ENCODE data around the gene SPATA3. TPM values are rescaled to one million over a fixed set of nuclear protein-coding genes. Genes with fewer than 3 reads are reported as not detected.

SPATA3 gene
- total RNA-seq, 1 experiment from 2014 or later, result not detected

GRCh38 chr2:231052494-231053451, 56.9 kb downstream of the SPATA3 start:
- peaks cover 41% of the 10 kb centered on the region for H3K36me3 Mint-ChIP-seq (ENCODE audit: insufficient read depth, unreplicated experiment)
- H3K9me3 Mint-ChIP-seq (ENCODE audit: unreplicated experiment), result no peaks in the 10 kb centered on the region
- peak overlapping the region; percentile 73 for H3K27ac Mint-ChIP-seq (ENCODE audit: unreplicated experiment)
- intact Hi-C loops (cut with micrococcal nuclease; ENCODE audit: unreplicated experiment), result loop anchor here (2.0 kb wide), 2 partner anchors 54 to 150 kb away; no protein-coding TSS in a partner anchor
- ChIA-PET CTCF (interaction anchor here (0.6 to 3.2 kb wide), 11 partner anchors 15 to 228 kb away, joined by 3 to 15 read pairs (median 4); no protein-coding TSS in a partner anchor), POLR2A (no interaction called here)
- peaks cover 41% of the 10 kb centered on the region for H3K4me1 ChIP-seq
- no peaks in the 10 kb centered on the region for H3K27me3 ChIP-seq (replicated peaks; ENCODE audit: control insufficient read depth, insufficient read depth, low read length)
- DNase-seq, result peak; percentile 82 to 86
- TF ChIP-seq CTCF (IDR thresholded peaks at IDR 0.05; ENCODE audit: insufficient read depth in 1 of 2, low read depth in 1 of 2, low read length in 1 of 2, severe bottlenecking in 1 of 2, unreplicated experiment in 1 of 2), result peak; percentile 66 to 77
- no peaks in the 10 kb centered on the region for H3K9me3 ChIP-seq
- no TSS peak for BruUV-seq (replicated peaks)
- peak overlapping the region; percentile 85 for H3K4me3 Mint-ChIP-seq (ENCODE audit: unreplicated experiment)
- H3K36me3 ChIP-seq (ENCODE audit: control insufficient read depth, insufficient read depth, low read length), result no peaks in the 10 kb centered on the region
- H3K4me3 ChIP-seq (ENCODE audit: low read depth, low read length), result peak overlapping the region; percentile 50
- no peaks in the 10 kb centered on the region for H3K27me3 Mint-ChIP-seq (ENCODE audit: insufficient read depth, unreplicated experiment)
- H3K4me1 Mint-ChIP-seq (ENCODE audit: low read depth, unreplicated experiment), result no peaks in the 10 kb centered on the region

- ChIA-PET CTCF (interaction anchor here (0.6 kb wide), 1 partner anchor 217 kb away, joined by 3 read pairs; no protein-coding TSS in a partner anchor), POLR2A (no interaction called here)
- H3K9me3 Mint-ChIP-seq (ENCODE audit: unreplicated experiment), result no peaks in the 10 kb centered on the region
- H3K4me3 Mint-ChIP-seq (ENCODE audit: unreplicated experiment), result no peak overlapping the region
- H3K27ac Mint-ChIP-seq (ENCODE audit: unreplicated experiment), result peak overlapping the region; percentile 73
- no TSS peak for BruUV-seq (replicated peaks)
- DNase-seq, result no peak
- Histone ChIP-seq H3K36me3 (ENCODE audit: control insufficient read depth, insufficient read depth, low read length) (no peaks in the 10 kb centered on the region), H3K27me3 (replicated peaks; ENCODE audit: control insufficient read depth, insufficient read depth, low read length) (no peaks in the 10 kb centered on the region), H3K4me3 (ENCODE audit: low read depth, low read length) (no peak overlapping the region), H3K9me3 (no peaks in the 10 kb centered on the region), H3K4me1 (peaks cover 39% of the 10 kb centered on the region)
- H3K36me3 Mint-ChIP-seq (ENCODE audit: insufficient read depth, unreplicated experiment), result peaks cover 41% of the 10 kb centered on the region
- intact Hi-C loops (cut with micrococcal nuclease; ENCODE audit: unreplicated experiment), result loop anchor here (2.0 kb wide), 2 partner anchors 55 to 151 kb away; no protein-coding TSS in a partner anchor
- peaks cover 5% of the 10 kb centered on the region for H3K4me1 Mint-ChIP-seq (ENCODE audit: low read depth, unreplicated experiment)
- TF ChIP-seq CTCF (IDR thresholded peaks at IDR 0.05; ENCODE audit: insufficient read depth in 1 of 2, low read depth in 1 of 2, low read length in 1 of 2, severe bottlenecking in 1 of 2, unreplicated experiment in 1 of 2), result no peak
- H3K27me3 Mint-ChIP-seq (ENCODE audit: insufficient read depth, unreplicated experiment), result no peaks in the 10 kb centered on the region
Observed at GRCh38 chr2:231053846-231054245, 57.9 kb downstream of the SPATA3 start.

GRCh38 chr2:231056453-231057416, 60.8 kb downstream of the SPATA3 start, which contains the start of gene PSMD1:
Gene PSMD1, plus strand, starts transcription at chr2:231056867. Its CDS starts 159 bp downstream, at chr2:231057026.
- Mint-ChIP-seq H3K36me3 (ENCODE audit: insufficient read depth, unreplicated experiment) (peaks cover 40% of the 10 kb centered on the region), H3K27me3 (ENCODE audit: insufficient read depth, unreplicated experiment) (no peaks in the 10 kb centered on the region), H3K27ac (ENCODE audit: unreplicated experiment) (peak within 1 kb of the TSS; percentile 99), H3K4me1 (ENCODE audit: low read depth, unreplicated experiment) (peaks cover 12% of the 10 kb centered on the region), H3K4me3 (ENCODE audit: unreplicated experiment) (peak within 1 kb of the TSS; percentile 93), H3K9me3 (ENCODE audit: unreplicated experiment) (no peaks in the 10 kb centered on the region)
- peak; percentile 70 to 82 for TF ChIP-seq CTCF (IDR thresholded peaks at IDR 0.05; ENCODE audit: insufficient read depth in 1 of 2, low read depth in 1 of 2, low read length in 1 of 2, severe bottlenecking in 1 of 2, unreplicated experiment in 1 of 2)
- Histone ChIP-seq H3K9me3 (no peaks in the 10 kb centered on the region), H3K4me1 (peaks cover 12% of the 10 kb centered on the region), H3K36me3 (ENCODE audit: control insufficient read depth, insufficient read depth, low read length) (no peaks in the 10 kb centered on the region; the same call in 1 of the 2 replicates), H3K4me3 (ENCODE audit: low read depth, low read length) (peak within 1 kb of the TSS; percentile 92), H3K27me3 (replicated peaks; ENCODE audit: control insufficient read depth, insufficient read depth, low read length) (no peaks in the 10 kb centered on the region)
- intact Hi-C loops (cut with micrococcal nuclease; ENCODE audit: unreplicated experiment), result no loop called here
- no TSS peak for BruUV-seq (replicated peaks)
- peak; percentile 91 to 92 for DNase-seq
- CTCF ChIA-PET, result interaction anchor here (1.2 kb wide), 1 partner anchor 69 kb away, joined by 6 read pairs; no protein-coding TSS in a partner anchor
- POLR2A ChIA-PET, result no interaction called here

Data from Caco-2 (cell line).